ENCODE data around the gene WDR47.

- TF ChIP-seq, protein P1, sequence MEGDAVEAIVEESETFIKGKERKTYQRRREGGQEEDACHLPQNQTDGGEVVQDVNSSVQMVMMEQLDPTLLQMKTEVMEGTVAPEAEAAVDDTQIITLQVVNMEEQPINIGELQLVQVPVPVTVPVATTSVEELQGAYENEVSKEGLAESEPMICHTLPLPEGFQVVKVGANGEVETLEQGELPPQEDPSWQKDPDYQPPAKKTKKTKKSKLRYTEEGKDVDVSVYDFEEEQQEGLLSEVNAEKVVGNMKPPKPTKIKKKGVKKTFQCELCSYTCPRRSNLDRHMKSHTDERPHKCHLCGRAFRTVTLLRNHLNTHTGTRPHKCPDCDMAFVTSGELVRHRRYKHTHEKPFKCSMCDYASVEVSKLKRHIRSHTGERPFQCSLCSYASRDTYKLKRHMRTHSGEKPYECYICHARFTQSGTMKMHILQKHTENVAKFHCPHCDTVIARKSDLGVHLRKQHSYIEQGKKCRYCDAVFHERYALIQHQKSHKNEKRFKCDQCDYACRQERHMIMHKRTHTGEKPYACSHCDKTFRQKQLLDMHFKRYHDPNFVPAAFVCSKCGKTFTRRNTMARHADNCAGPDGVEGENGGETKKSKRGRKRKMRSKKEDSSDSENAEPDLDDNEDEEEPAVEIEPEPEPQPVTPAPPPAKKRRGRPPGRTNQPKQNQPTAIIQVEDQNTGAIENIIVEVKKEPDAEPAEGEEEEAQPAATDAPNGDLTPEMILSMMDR (IDR thresholded peaks at IDR 0.05 in 4 of 5, conservative IDR thresholded peaks at IDR 0.05 in 1 of 5), result no peak
- no peak for TF ChIP-seq POLR2A (IDR thresholded peaks at IDR 0.05)
These were observed 30.6 kb downstream of the WDR47 start for GRCh38 chr1:109011335-109011734.
